ENCODE data around the gene AIFM2. TPM values are rescaled to one million over a fixed set of nuclear protein-coding genes. Genes with fewer than 3 reads are reported as not detected.

The AIFM2 gene
- total and polyA plus RNA-seq, 10 of the 15 experiments (the other 5 are each of a cell fraction or from before 2014, with no cell fraction given), result 4.5 to 30.8 (median 15.6) TPM

DNA sequence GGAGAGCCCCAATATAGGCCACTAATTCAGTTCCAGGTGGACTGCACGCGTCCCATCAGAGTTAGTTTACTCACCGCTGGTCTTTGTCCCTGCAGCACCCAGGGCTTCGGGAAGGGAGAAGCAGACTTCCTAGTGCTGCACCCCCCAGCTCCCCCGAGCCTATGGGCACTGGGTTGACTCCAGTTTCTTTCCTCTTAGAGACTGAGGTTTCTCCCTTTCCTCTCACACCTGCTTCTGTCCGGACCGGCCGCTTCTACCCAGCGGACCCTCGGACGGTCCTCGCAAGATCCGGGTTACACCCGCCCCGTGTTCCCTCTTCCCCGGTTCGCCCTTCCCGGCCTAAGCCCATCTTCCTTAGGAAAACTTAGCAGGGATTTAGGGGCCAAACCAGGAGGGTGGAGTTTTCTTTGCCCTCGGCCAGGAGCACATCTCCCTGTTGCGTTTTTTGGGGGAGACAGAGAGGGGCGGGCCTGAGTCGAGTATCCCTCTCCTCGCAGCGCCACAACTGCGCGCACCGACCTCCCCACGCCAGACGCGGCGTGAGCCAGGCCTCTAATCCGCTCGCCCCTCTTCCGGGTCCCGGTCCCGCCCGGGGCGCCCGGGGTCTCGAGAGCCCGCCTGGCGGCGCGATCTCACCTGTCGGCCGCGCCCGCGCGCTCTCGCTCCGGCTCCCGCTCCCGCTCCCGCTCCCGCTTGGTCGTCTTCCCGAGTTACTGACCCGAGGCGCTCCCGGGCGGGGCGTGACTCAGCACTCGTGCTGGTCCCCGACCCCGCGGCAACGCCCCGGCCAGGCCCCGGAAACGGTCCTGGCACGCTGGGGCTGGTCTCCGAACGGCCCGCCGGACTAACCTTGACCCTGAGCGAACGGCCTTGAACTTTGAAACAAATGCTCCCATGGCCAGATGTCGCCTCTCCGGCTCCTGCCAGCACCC is at the start of gene AIFM2 (continued):
- TF ChIP-seq, protein P1, sequence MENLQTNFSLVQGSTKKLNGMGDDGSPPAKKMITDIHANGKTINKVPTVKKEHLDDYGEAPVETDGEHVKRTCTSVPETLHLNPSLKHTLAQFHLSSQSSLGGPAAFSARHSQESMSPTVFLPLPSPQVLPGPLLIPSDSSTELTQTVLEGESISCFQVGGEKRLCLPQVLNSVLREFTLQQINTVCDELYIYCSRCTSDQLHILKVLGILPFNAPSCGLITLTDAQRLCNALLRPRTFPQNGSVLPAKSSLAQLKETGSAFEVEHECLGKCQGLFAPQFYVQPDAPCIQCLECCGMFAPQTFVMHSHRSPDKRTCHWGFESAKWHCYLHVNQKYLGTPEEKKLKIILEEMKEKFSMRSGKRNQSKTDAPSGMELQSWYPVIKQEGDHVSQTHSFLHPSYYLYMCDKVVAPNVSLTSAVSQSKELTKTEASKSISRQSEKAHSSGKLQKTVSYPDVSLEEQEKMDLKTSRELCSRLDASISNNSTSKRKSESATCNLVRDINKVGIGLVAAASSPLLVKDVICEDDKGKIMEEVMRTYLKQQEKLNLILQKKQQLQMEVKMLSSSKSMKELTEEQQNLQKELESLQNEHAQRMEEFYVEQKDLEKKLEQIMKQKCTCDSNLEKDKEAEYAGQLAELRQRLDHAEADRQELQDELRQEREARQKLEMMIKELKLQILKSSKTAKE (IDR thresholded peaks at IDR 0.05; ENCODE audit: low read depth, poor library complexity, severe bottlenecking), result no peak
- TF ChIP-seq NFYB (IDR thresholded peaks at IDR 0.05; ENCODE audit: insufficient read depth, low read depth, low read length) (no peak), SUZ12 (IDR thresholded peaks at IDR 0.05; ENCODE audit: unreplicated experiment) (no peak), SP1 (IDR thresholded peaks at IDR 0.05; ENCODE audit: low read depth, low read length) (no peak), GATAD2B (conservative IDR thresholded peaks at IDR 0.05; ENCODE audit: low read depth) (peak; percentile 96), LARP7 (IDR thresholded peaks at IDR 0.05) (peak; percentile 96), EP300 (IDR thresholded peaks at IDR 0.05; ENCODE audit: borderline replicate concordance in 1 of 2, control insufficient read depth in 1 of 2, low read depth in 2 of 2, low read length in 2 of 2) (0 out of 4 replicates have a peak, but pooled peaks of 1 of the 2 experiments have one; percentile 25), SMC3 (IDR thresholded peaks at IDR 0.05; ENCODE audit: borderline replicate concordance, low read length) (no peak), BRCA1 (IDR thresholded peaks at IDR 0.05; ENCODE audit: low read depth, low read length) (no peak), CEBPB (IDR thresholded peaks at IDR 0.05; ENCODE audit: borderline replicate concordance in 1 of 2, low read depth in 2 of 2, low read length in 2 of 2) (no peak), POLR2AphosphoS5 (IDR thresholded peaks at IDR 0.05; ENCODE audit: low read length) (no peak), HCFC1 (IDR thresholded peaks at IDR 0.05; ENCODE audit: low read length) (no peak), KAT2A (conservative IDR thresholded peaks at IDR 0.05; ENCODE audit: control insufficient read depth, low read depth, low read length) (no peak), DPF2 (IDR thresholded peaks at IDR 0.05) (peak; percentile 87)
- TF ChIP-seq, protein P2, sequence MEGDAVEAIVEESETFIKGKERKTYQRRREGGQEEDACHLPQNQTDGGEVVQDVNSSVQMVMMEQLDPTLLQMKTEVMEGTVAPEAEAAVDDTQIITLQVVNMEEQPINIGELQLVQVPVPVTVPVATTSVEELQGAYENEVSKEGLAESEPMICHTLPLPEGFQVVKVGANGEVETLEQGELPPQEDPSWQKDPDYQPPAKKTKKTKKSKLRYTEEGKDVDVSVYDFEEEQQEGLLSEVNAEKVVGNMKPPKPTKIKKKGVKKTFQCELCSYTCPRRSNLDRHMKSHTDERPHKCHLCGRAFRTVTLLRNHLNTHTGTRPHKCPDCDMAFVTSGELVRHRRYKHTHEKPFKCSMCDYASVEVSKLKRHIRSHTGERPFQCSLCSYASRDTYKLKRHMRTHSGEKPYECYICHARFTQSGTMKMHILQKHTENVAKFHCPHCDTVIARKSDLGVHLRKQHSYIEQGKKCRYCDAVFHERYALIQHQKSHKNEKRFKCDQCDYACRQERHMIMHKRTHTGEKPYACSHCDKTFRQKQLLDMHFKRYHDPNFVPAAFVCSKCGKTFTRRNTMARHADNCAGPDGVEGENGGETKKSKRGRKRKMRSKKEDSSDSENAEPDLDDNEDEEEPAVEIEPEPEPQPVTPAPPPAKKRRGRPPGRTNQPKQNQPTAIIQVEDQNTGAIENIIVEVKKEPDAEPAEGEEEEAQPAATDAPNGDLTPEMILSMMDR (IDR thresholded peaks at IDR 0.05 in 2 of 3, conservative IDR thresholded peaks at IDR 0.05 in 1 of 3; ENCODE audit: control insufficient read depth in 2 of 3, extremely low read depth in 1 of 3, insufficient read depth in 1 of 3, low read depth in 3 of 3, low read length in 3 of 3), result peak in 2 of 3 experiments; percentile 8 to 11; a peak in 2 of 6 replicates
- TF ChIP-seq, protein P3, sequence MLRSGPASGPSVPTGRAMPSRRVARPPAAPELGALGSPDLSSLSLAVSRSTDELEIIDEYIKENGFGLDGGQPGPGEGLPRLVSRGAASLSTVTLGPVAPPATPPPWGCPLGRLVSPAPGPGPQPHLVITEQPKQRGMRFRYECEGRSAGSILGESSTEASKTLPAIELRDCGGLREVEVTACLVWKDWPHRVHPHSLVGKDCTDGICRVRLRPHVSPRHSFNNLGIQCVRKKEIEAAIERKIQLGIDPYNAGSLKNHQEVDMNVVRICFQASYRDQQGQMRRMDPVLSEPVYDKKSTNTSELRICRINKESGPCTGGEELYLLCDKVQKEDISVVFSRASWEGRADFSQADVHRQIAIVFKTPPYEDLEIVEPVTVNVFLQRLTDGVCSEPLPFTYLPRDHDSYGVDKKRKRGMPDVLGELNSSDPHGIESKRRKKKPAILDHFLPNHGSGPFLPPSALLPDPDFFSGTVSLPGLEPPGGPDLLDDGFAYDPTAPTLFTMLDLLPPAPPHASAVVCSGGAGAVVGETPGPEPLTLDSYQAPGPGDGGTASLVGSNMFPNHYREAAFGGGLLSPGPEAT (IDR thresholded peaks at IDR 0.05; ENCODE audit: low read depth), result no peak
- TF ChIP-seq, protein P4, sequence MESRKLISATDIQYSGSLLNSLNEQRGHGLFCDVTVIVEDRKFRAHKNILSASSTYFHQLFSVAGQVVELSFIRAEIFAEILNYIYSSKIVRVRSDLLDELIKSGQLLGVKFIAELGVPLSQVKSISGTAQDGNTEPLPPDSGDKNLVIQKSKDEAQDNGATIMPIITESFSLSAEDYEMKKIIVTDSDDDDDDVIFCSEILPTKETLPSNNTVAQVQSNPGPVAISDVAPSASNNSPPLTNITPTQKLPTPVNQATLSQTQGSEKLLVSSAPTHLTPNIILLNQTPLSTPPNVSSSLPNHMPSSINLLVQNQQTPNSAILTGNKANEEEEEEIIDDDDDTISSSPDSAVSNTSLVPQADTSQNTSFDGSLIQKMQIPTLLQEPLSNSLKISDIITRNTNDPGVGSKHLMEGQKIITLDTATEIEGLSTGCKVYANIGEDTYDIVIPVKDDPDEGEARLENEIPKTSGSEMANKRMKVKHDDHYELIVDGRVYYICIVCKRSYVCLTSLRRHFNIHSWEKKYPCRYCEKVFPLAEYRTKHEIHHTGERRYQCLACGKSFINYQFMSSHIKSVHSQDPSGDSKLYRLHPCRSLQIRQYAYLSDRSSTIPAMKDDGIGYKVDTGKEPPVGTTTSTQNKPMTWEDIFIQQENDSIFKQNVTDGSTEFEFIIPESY (IDR thresholded peaks at IDR 0.05), result no peak

Data from GM12878 (cell line).